ENCODE measurements around the gene BAD.

Gene BAD

DNA sequence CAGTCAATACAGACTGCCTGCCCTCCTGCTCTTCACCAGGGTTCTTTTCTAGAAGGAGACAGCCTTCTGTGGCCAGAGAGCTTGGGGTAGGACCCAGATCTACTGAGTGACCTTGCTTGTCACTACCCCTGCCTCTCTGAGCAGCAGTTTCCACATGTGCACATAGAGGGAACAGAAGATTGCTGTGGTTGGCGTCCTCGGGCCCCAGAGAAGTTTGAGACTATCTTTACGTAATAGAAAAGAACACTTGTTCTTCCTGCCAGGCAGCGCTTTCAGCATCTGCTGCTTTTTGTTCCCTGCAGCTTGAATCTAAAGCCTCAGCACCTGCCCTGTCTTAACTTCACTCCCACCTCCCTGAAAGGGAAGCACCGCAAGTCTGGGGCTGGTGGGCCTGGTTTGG lies 45.5 kb downstream of the BAD start:
- peak overlapping the region; percentile 98 for H3K27ac ChIP-seq
- TF ChIP-seq, protein P1, sequence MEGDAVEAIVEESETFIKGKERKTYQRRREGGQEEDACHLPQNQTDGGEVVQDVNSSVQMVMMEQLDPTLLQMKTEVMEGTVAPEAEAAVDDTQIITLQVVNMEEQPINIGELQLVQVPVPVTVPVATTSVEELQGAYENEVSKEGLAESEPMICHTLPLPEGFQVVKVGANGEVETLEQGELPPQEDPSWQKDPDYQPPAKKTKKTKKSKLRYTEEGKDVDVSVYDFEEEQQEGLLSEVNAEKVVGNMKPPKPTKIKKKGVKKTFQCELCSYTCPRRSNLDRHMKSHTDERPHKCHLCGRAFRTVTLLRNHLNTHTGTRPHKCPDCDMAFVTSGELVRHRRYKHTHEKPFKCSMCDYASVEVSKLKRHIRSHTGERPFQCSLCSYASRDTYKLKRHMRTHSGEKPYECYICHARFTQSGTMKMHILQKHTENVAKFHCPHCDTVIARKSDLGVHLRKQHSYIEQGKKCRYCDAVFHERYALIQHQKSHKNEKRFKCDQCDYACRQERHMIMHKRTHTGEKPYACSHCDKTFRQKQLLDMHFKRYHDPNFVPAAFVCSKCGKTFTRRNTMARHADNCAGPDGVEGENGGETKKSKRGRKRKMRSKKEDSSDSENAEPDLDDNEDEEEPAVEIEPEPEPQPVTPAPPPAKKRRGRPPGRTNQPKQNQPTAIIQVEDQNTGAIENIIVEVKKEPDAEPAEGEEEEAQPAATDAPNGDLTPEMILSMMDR (conservative IDR thresholded peaks at IDR 0.05; ENCODE audit: low read depth) = no peak
- ChIA-PET POLR2A (ENCODE audit: low non-redundant PET) (no interaction called here), CTCF (no interaction called here)
- no peak for DNase-seq (ENCODE audit: low spot score)

DNA sequence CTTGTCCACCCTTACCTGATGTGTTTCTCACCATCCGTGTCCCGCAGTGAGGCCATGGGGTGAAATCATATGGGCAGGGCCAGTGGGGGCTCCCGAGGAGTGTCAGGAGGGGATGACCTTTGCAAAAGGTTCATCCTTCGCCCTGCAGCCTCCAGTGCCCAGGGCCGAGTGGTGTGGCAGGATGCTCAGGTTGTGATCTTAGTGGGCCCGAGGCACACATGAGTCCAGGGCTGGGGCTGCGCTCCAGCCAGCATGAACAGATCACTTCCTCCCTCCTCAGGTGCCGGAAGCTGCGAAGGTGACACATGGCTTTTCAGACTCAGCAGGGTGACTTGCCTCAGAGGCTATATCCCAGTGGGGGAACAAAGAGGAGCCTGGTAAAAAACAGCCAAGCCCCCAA lies 46.4 kb downstream of the BAD start:
- ChIA-PET CTCF (interaction anchor here (1.3 kb wide), 1 partner anchor 10 kb away, joined by 3 read pairs; no protein-coding TSS in a partner anchor), POLR2A (ENCODE audit: low non-redundant PET) (interaction anchor here (0.6 to 1.4 kb wide), 2 partner anchors 24 to 52 kb away, joined by 3 to 8 read pairs; partner anchors contain the start of gene STIP1)
- DNase-seq (ENCODE audit: low spot score) = no peak
- H3K27ac ChIP-seq = peak overlapping the region; percentile 98
- TF ChIP-seq, protein P1 (conservative IDR thresholded peaks at IDR 0.05; ENCODE audit: low read depth) = no peak

DNA sequence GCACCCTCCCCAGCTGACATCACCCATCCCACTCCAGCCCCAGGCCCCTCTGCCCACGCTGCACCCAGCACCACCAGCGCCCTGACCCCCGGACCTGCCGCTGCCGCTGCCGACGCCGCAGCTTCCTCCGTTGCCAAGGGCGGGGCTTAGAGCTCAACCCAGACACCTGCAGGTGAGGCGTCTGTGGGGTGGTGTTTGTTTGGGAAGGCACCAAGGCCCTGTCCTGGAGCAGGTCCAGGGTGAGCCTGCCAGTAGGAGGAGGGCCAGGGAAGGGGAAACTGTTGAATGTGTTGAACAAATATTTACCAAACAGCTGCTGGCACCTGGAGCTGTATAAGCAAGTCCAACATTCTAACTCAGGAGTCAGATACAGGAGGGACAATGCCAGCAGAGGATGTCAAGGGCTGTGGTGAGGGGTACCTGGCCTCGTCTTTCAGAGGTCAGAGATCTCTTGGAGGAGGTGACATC lies 46.9 kb downstream of the BAD start:
- ChIA-PET POLR2A (ENCODE audit: low non-redundant PET) (interaction anchor here (1.4 kb wide), 1 partner anchor 52 kb away, joined by 8 read pairs; the partner anchor contains the start of gene STIP1), CTCF (interaction anchor here (0.6 to 1.3 kb wide), 5 partner anchors 10 to 566 kb away, joined by 3 to 5 read pairs (median 3); partner anchors contain the start of gene MAP4K2)
- TF ChIP-seq, protein P1 (conservative IDR thresholded peaks at IDR 0.05; ENCODE audit: low read depth) = no peak
- peak overlapping the region; percentile 98 for H3K27ac ChIP-seq
- no peak for DNase-seq (ENCODE audit: low spot score)

DNA sequence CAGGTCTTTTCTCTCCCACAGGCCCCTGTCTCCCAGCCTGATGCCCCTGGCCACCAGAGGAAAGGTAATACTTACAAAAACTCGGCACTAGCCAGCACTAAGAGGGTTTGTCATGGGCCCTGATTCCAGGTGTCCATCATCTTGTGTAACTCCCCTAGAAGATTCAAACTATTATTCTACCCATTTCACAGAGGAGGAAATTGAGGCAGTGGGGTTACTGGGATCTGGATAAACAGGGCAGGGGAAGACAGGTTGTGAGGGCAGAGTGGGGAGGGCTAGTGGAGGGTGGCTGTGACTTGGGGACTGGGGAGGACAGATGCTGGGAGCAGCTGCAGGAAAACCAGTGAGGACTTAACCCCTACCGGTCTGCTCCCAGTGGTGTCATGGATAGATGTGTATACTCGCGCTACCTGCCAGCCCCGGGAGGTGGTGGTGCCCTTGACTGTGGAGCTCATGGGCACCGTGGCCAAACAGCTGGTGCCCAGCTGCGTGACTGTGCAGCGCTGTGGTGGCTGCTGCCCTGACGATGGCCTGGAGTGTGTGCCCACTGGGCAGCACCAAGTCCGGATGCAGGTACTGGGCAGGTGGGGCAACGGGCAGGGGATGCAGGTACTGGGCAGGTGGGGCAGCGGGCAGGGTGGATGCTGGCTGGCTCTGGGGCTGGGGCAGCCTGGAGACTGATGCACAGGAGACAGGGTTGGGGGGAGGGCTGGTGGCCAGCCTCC lies 48.9 kb downstream of the BAD start:
- POLR2A ChIA-PET (ENCODE audit: low non-redundant PET) = no interaction called here
- CTCF ChIA-PET = interaction anchor here (0.6 kb wide), 1 partner anchor 70 kb away, joined by 3 read pairs; no protein-coding TSS in a partner anchor
- TF ChIP-seq, protein P1 (conservative IDR thresholded peaks at IDR 0.05; ENCODE audit: low read depth) = no peak
- no peak for DNase-seq (ENCODE audit: low spot score)
- H3K27ac ChIP-seq = peak overlapping the region; percentile 98

DNA sequence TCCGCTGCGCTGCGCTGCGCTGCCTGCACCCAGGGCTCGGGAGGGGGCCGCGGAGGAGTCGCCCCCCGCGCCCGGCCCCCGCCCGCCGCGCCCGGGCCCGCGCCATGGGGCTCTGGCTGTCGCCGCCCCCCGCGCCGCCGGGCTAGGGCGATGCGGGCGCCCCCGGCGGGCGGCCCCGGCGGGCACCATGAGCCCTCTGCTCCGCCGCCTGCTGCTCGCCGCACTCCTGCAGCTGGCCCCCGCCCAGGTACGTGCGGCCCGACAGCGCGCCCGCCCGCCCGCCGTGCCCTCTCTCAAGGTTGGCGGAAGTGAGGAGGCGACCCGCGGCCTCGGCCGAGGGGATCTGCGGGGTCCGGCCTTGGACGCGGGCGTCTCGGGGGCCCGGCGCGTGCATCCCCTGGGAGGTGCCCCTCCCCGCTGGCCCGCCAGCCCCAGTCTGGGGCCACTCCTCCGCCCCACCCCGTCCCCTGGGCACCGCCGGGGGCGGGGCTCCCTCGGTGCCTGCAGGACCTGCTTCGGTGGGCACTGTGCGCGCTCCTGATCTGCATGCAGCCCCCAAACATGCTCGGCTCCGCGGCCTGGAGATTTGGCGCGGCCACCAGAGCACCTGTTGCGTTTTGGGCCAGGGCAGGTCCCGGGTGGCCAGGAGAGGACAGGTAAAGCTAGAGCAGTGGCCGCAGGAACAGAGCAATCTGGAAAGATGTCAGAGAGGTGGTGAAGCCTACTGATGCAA lies 49.7 kb downstream of the BAD start:
- CTCF ChIA-PET = no interaction called here
- H3K27ac ChIP-seq = peak overlapping the region; percentile 98
- TF ChIP-seq, protein P1 (conservative IDR thresholded peaks at IDR 0.05; ENCODE audit: low read depth) = no peak
- DNase-seq (ENCODE audit: low spot score) = no peak
- POLR2A ChIA-PET (ENCODE audit: low non-redundant PET) = interaction anchor here (0.6 kb wide), 1 partner anchor 23 kb away, joined by 5 read pairs; no protein-coding TSS in a partner anchor

DNA sequence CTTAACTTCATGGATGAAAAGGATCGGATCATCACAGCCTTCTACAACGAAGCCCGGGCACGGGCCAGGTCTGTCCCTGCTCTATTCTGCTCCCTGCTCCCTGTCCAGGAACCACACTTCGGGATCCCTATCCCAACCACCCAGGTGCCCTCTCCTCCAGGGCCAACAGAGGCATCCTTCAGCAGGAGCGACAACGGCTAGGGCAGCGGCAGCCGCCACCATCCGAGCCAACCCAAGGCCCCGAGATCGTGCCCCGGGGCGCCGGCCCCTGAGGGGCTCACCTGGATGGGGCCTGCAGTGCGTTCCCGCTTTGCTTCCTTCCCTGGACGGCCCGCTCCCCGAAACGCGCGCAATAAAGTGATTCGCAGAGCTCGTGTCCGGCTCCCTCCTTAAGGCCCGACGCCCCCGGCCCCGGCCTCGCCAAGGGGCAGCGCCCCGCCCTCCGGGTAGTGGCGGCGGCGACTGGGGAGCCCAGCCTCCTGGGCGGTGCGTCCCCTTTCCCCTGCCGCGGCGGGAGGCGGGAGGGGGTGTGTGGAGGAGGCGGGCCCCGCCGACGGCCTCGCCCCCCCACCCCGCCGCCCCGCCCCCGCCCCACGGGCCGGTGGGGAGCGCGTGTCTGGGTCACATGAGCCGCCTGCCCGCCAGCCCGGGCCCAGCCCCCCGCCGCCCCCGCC lies 50.4 kb downstream of the BAD start, which contains the start of gene VEGFB:
TSS of gene VEGFB (plus strand) at position 672 of the 674 bp plus-strand sequence. CDS start 250 bp downstream, outside the sequence.
- ChIA-PET CTCF (interaction anchor here (0.9 kb wide), 1 partner anchor 67 kb away, joined by 3 read pairs; no protein-coding TSS in a partner anchor), POLR2A (ENCODE audit: low non-redundant PET) (no interaction called here)
- H3K27ac ChIP-seq = peak within 1 kb of the TSS; percentile 98
- TF ChIP-seq, protein P1 (conservative IDR thresholded peaks at IDR 0.05; ENCODE audit: low read depth) = no peak
- DNase-seq (ENCODE audit: low spot score) = no peak

Data from RWPE1 (cell line).